MM.1S (cell line): ENCODE measurements around the gene PRKG1.
"Not testable (repeated sequence)": the region's sequence is repeated elsewhere in the genome, so short reads cannot be mapped to it uniquely, and the experiment has no call there.

Source experiments
- DNase-seq: peaks from one replicate; pipeline ENCODE4 v3.0.0-alpha.2; 2015
- H2AFZ ChIP-seq: fragments of 300-600 bp; sonication (generic); 2 replicates; pipeline ENCODE4 v1.6.0; 2016; ENCODE audit warnings: antibody characterized with exemption, low read length
- H3F3A ChIP-seq: fragments of 300-600 bp; sonication (generic); 2 replicates; pipeline ENCODE4 v1.6.1; 2016; ENCODE audit warnings: mild to moderate bottlenecking, antibody characterized with exemption, low read length, moderate library complexity, mixed read lengths; ENCODE audit not compliant: insufficient read depth
- H3K27ac ChIP-seq: fragments of 300-600 bp; sonication (generic); 2 replicates; pipeline ENCODE4 v1.5.1; 2016; ENCODE audit warnings: mild to moderate bottlenecking, low read length
- H3K27me3 ChIP-seq: fragments of 300-600 bp; sonication (generic); replicated peaks from 2 replicates; pipeline ENCODE4 v1.6.0; 2016; ENCODE audit warnings: low read length; ENCODE audit not compliant: insufficient read depth
- H3K36me3 ChIP-seq: fragments of 300-600 bp; sonication (generic); replicated peaks from 2 replicates; pipeline ENCODE4 v1.6.1; 2016; ENCODE audit warnings: mild to moderate bottlenecking, low read length, mixed read lengths; ENCODE audit not compliant: insufficient read depth
- H3K4me1 ChIP-seq: fragments of 300-600 bp; sonication (generic); 2 replicates; pipeline ENCODE4 v1.6.1; 2016; ENCODE audit warnings: low read length, mixed read lengths
- H3K4me2 ChIP-seq: fragments of 300-600 bp; sonication (generic); 2 replicates; pipeline ENCODE4 v1.6.0; 2016; ENCODE audit warnings: low read depth, low read length
- H3K4me3 ChIP-seq: fragments of 300-600 bp; sonication (generic); 2 replicates; pipeline ENCODE4 v1.5.1; 2016; ENCODE audit warnings: low read length, mixed read lengths
- H3K79me2 ChIP-seq: fragments of 300-600 bp; sonication (generic); 2 replicates; pipeline ENCODE4 v1.6.1; 2016; ENCODE audit warnings: mixed run types, low read length, mixed read lengths
- H3K9ac ChIP-seq: fragments of 300-600 bp; sonication (generic); 2 replicates; pipeline ENCODE4 v1.6.1; 2016; ENCODE audit warnings: low read length, mixed read lengths
- H3K9me2 ChIP-seq: fragments of 300-600 bp; sonication (generic); replicated peaks from 2 replicates; pipeline ENCODE4 v1.6.1; 2016; ENCODE audit warnings: mild to moderate bottlenecking, low read length, mixed read lengths; ENCODE audit not compliant: insufficient read depth
- H3K9me3 ChIP-seq: fragments of 300-600 bp; sonication (generic); replicated peaks from 2 replicates; pipeline ENCODE4 v1.6.1; 2016; ENCODE audit warnings: mild to moderate bottlenecking, low read length, mixed read lengths; ENCODE audit not compliant: insufficient read depth
- H4K20me1 ChIP-seq: fragments of 300-600 bp; sonication (generic); 2 replicates; pipeline ENCODE4 v1.6.1; 2016; ENCODE audit warnings: mild to moderate bottlenecking, low read length, moderate library complexity, mixed read lengths; ENCODE audit not compliant: insufficient read depth
- CTCF ChIP-seq: fragments of 300-600 bp; sonication (generic); IDR thresholded peaks from 2 replicates; pipeline ENCODE4 v1.5.1; 2016; ENCODE audit warnings: antibody characterized with exemption, low read length, mixed read lengths
- EZH2 ChIP-seq: fragments of 300-600 bp; sonication (generic); optimal IDR thresholded peaks from 2 replicates; pipeline ENCODE3; 2017; ENCODE audit warnings: low read depth, mild to moderate bottlenecking, antibody characterized with exemption, low read length, mixed read lengths
- EZH2phosphoT487 ChIP-seq: fragments of 300-600 bp; sonication (generic); IDR thresholded peaks from 2 replicates; pipeline ENCODE4 v1.6.1; 2018; ENCODE audit warnings: antibody characterized with exemption, low read length

Gene PRKG1

DNA sequence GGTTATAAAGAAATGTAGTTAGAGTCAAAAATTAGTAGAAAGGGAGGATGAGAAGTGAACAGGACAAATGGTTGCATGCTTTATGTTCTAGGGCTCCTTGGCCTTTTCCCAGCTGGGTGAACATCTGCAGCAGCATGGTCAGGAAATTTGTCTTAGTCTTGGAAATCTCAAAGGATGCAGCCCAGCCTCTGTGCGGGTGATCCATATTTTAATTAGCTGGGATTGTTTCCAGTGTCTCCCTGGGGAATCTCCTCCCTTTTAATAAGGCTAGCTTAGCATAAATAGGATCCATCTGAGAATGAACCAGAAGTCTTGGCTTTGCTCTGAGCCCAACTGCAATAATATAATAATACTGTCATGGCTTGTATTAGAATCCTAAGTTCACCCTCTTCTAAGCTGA lies 198.3 kb downstream of the PRKG1 start:
- H2AFZ ChIP-seq: no peak overlapping the region
- H3K9me3 ChIP-seq: no peaks in the 10 kb centered on the region
- no peak overlapping the region for H3K4me3 ChIP-seq
- H3K79me2 ChIP-seq: no peaks in the 10 kb centered on the region
- H3K27ac ChIP-seq: no peak overlapping the region
- TF ChIP-seq EZH2phosphoT487: no peak
- no peak for TF ChIP-seq EZH2
- no peak for TF ChIP-seq CTCF
- H3K4me2 ChIP-seq: no peak overlapping the region
- no peaks in the 10 kb centered on the region for H3K27me3 ChIP-seq
- no peaks in the 10 kb centered on the region for H3K36me3 ChIP-seq
- H3K9ac ChIP-seq: no peak overlapping the region
- no peaks in the 10 kb centered on the region for H3K4me1 ChIP-seq
- no peaks in the 10 kb centered on the region for H3K9me2 ChIP-seq
- H3F3A ChIP-seq: no peaks in the 10 kb centered on the region
- DNase-seq: no peak
- H4K20me1 ChIP-seq: no peaks in the 10 kb centered on the region

DNA sequence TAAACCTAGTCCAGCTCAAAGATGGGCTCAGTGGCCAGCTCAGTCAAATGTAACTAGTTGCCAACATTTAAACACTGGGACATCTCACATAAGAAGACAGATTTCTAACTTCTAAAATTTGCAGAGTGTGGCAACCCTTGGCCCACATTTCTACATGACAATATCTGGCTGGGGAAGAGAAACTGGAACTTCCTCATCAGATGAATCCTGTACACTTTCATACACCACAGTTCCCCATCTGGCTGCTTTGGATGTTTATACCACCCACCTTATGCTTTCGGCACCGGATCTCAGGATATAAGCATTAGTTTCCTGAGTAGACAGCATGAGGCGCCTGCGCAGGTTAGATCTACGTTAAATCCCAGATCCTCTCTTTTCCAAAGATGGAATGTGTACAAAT lies 199.3 kb downstream of the PRKG1 start:
- DNase-seq: no peak
- no peaks in the 10 kb centered on the region for H3K36me3 ChIP-seq
- H3K9me3 ChIP-seq: no peaks in the 10 kb centered on the region
- TF ChIP-seq EZH2 (no peak), CTCF (no peak), EZH2phosphoT487 (no peak)
- no peaks in the 10 kb centered on the region for H3K79me2 ChIP-seq
- no peak overlapping the region for H3K9ac ChIP-seq
- no peaks in the 10 kb centered on the region for H3F3A ChIP-seq
- no peak overlapping the region for H3K27ac ChIP-seq
- no peaks in the 10 kb centered on the region for H3K9me2 ChIP-seq
- H3K4me2 ChIP-seq: no peak overlapping the region
- no peak overlapping the region for H2AFZ ChIP-seq
- no peaks in the 10 kb centered on the region for H3K4me1 ChIP-seq
- no peaks in the 10 kb centered on the region for H3K27me3 ChIP-seq
- no peak overlapping the region for H3K4me3 ChIP-seq
- no peaks in the 10 kb centered on the region for H4K20me1 ChIP-seq

DNA sequence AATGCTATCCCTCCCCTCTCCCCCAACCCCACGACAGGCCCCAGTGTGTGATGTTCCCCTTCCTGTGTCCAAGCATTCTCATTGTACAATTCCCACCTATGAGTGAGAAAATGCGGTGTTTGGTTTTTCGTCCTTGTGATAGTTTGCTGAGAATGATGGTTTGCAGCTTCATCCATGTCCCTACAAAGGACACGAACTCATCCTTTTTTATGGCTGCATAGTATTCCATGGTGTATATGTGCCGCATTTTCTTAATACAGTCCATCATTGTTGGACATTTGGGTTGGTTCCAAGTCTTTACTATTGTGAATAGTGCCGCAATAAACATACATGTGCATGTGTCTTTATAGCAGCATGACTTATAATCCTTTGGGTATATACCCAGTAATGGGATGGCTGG lies 201.8 kb downstream of the PRKG1 start:
- H3K9ac ChIP-seq, H3K36me3 ChIP-seq, H3K79me2 ChIP-seq, H4K20me1 ChIP-seq, H3K27me3 ChIP-seq, H3F3A ChIP-seq, H3K9me3 ChIP-seq, H3K4me2 ChIP-seq, H3K4me3 ChIP-seq, H3K9me2 ChIP-seq, H3K27ac ChIP-seq, H2AFZ ChIP-seq, DNase-seq, H3K4me1 ChIP-seq: not testable (repeated sequence)

DNA sequence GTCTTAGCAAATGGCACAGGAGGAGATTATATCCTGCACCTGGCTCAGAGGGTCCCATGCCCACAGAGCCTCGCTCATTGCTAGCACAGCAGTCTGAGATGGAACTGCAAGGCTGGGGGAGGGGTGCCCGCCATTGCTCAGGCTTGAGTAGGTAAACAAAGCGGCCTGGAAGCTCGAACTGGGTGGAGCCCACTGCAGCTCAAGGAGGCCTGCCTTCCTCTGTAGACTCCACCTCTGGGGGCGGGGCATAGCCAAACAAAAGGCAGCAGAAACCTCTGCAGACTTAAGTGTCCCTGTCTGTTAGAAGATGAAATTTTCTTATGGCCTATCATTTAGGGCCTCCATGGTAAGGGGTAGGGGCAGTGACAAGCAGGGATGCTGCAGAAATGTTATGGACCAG lies 207.1 kb downstream of the PRKG1 start:
- H2AFZ ChIP-seq, H3K4me2 ChIP-seq, H3K27me3 ChIP-seq, H3K4me1 ChIP-seq, H3K9me3 ChIP-seq, H3K79me2 ChIP-seq, H3K36me3 ChIP-seq, H3K9me2 ChIP-seq, H3K9ac ChIP-seq, H3F3A ChIP-seq, H3K4me3 ChIP-seq, H3K27ac ChIP-seq, DNase-seq, H4K20me1 ChIP-seq: not testable (repeated sequence)
